CD14-positive monocyte (primary cell): ENCODE results near the gene ASPN. TPM values are rescaled to one million over a fixed set of nuclear protein-coding genes. Genes with fewer than 3 reads are reported as not detected.

ENCODE experiments used
- DNase-seq, 3 donors: peaks; one replicate each; pipeline ENCODE4 v3.0.0-alpha.2; 2011 to 2022
- H2AFZ ChIP-seq: 2 replicates; pipeline ENCODE4 v1.6.0; 2012; ENCODE audit warnings: mild to moderate bottlenecking, low read depth, low read length, inconsistent platforms; ENCODE audit not compliant: insufficient read depth, poor library complexity, severe bottlenecking
- H3K27ac ChIP-seq, 2 donors: 1 replicate in 1 of 2; 2 replicates in 1 of 2; pipeline ENCODE4 v1.5.1; 2012 to 2013; ENCODE audit warnings: low read length in 2 of 2, control low read depth in 1 of 2, inconsistent platforms in 1 of 2, low read depth in 1 of 2, mild to moderate bottlenecking in 1 of 2
- H3K27me3 ChIP-seq, 2 donors: one replicate each; pipeline versions ENCODE4 v1.6.0 to v1.6.1; 2011 to 2013; ENCODE audit warnings: low read length in 2 of 2; ENCODE audit not compliant: control insufficient read depth in 2 of 2, insufficient read depth in 2 of 2
- H3K36me3 ChIP-seq, 2 donors: replicated peaks in 1 of 2; 1 replicate in 1 of 2; 2 replicates in 1 of 2; pipeline versions ENCODE4 v1.5.1 to v1.6.1; 2012 to 2013; ENCODE audit warnings: low read length in 2 of 2, control low read depth in 1 of 2, inconsistent platforms in 1 of 2, mild to moderate bottlenecking in 1 of 2; ENCODE audit not compliant: insufficient read depth in 2 of 2, control insufficient read depth in 1 of 2
- H3K4me1 ChIP-seq, 2 donors: 1 replicate in 1 of 2; 2 replicates in 1 of 2; pipeline versions ENCODE4 v1.5.1 to v1.6.1; 2012 to 2013; ENCODE audit warnings: low read length in 2 of 2, control low read depth in 1 of 2, inconsistent platforms in 1 of 2, mild to moderate bottlenecking in 1 of 2, moderate library complexity in 1 of 2; ENCODE audit not compliant: insufficient read depth in 2 of 2, control insufficient read depth in 1 of 2
- H3K4me2 ChIP-seq: replicated peaks from 2 replicates; pipeline ENCODE3; 2012; ENCODE audit warnings: low read length, moderate library complexity, mild to moderate bottlenecking; ENCODE audit not compliant: poor library complexity, severe bottlenecking; ENCODE audit errors: extremely low read depth
- H3K4me3 ChIP-seq, 3 experiments: fragments of 200-600 bp in 1 of 3; sonication (generic) in 1 of 3; replicated peaks in 1 of 3; 1 replicate in 2 of 3; 2 replicates in 1 of 3; pipeline ENCODE4 v1.5.1; 2011 to 2013; ENCODE audit warnings: low read length in 3 of 3, mild to moderate bottlenecking in 3 of 3, control low read depth in 2 of 3, low read depth in 2 of 3, inconsistent platforms in 1 of 3, moderate library complexity in 1 of 3
- H3K79me2 ChIP-seq: 2 replicates; pipeline ENCODE4 v1.6.0; 2012; ENCODE audit warnings: mild to moderate bottlenecking, control low read depth, inconsistent platforms, low read length, moderate library complexity; ENCODE audit not compliant: insufficient read depth
- H3K9ac ChIP-seq: 2 replicates; pipeline ENCODE4 v1.6.0; 2017; ENCODE audit warnings: low read length, mild to moderate bottlenecking; ENCODE audit not compliant: insufficient read depth, poor library complexity, severe bottlenecking
- H3K9me3 ChIP-seq, 2 donors: replicated peaks in 1 of 2; 1 replicate in 1 of 2; 2 replicates in 1 of 2; pipeline versions ENCODE4 v1.5.1 to v1.6.1; 2012 to 2013; ENCODE audit warnings: low read length in 2 of 2, control low read depth in 1 of 2; ENCODE audit not compliant: control insufficient read depth in 1 of 2, insufficient read depth in 1 of 2
- H4K20me1 ChIP-seq: 2 replicates; pipeline ENCODE4 v1.6.0; 2012; ENCODE audit warnings: mild to moderate bottlenecking, low read length, control low read depth, moderate library complexity; ENCODE audit not compliant: insufficient read depth
- H3K27ac Mint-ChIP-seq, 7 donors: one replicate each; pipeline ENCODE4 v1.8.0; 2020; ENCODE audit warnings: mild to moderate bottlenecking in 7 of 7, mixed read lengths in 7 of 7, moderate library complexity in 6 of 7, inconsistent platforms in 2 of 7
- H3K27me3 Mint-ChIP-seq, 3 donors: one replicate each; pipeline ENCODE4 v1.8.0; 2021 to 2022; ENCODE audit warnings: low read depth in 3 of 3, mild to moderate bottlenecking in 3 of 3, mixed read lengths in 3 of 3, moderate library complexity in 3 of 3, inconsistent platforms in 1 of 3
- H3K36me3 Mint-ChIP-seq, 2 donors: one replicate each; pipeline ENCODE4 v1.8.0; 2020; ENCODE audit warnings: mixed read lengths in 2 of 2, inconsistent platforms in 1 of 2, mild to moderate bottlenecking in 1 of 2
- H3K4me1 Mint-ChIP-seq: one replicate; pipeline ENCODE4 v1.8.0; 2020; ENCODE audit warnings: mild to moderate bottlenecking, mixed read lengths
- H3K4me3 Mint-ChIP-seq, 2 donors: one replicate each; pipeline ENCODE4 v1.8.0; 2020; ENCODE audit warnings: mild to moderate bottlenecking in 2 of 2, mixed read lengths in 2 of 2, moderate library complexity in 1 of 2
- H3K9me3 Mint-ChIP-seq, 7 donors: one replicate each; pipeline ENCODE4 v1.8.0; 2020 to 2022; ENCODE audit warnings: mixed read lengths in 7 of 7, mild to moderate bottlenecking in 6 of 7, moderate library complexity in 6 of 7, inconsistent platforms in 2 of 7
- WGBS: methylation state at CpG from one replicate; pipeline ENCODE4 v1.1.5; 2013; ENCODE audit warnings: missing lambda C conversion rate; ENCODE audit not compliant: insufficient coverage; 5-methylcytosine and 5-hydroxymethylcytosine counted together
- intact Hi-C, 2 donors: fragments of 100-400 bp; cut with micrococcal nuclease; formaldehyde crosslinking; loops; one replicate each; pipeline versions ENCODE4 v1.15.0 to v1.15.1; 2023
- polyA plus RNA-seq, 3 donors: library from polyadenylated mRNA; depleted of rRNA in 1 of 3; unstranded in 2 of 3; stranded (reverse) in 1 of 3; fragments of 300-500 nt in 2 of 3; fragments of >200 nt in 1 of 3; fragmentation: Illumina TruSeq in 2 of 3; gene quantifications; 1 replicate in 2 of 3; 2 replicates in 1 of 3; pipeline ENCODE4 v1.2.3, GENCODE V29; 2012 to 2021
- TF ChIP-seq, protein P1 (sequence below): fragments of 200-600 bp; IDR thresholded peaks from one replicate; pipeline ENCODE4 v1.8.0; 2022; ENCODE audit warnings: antibody characterized with exemption, mild to moderate bottlenecking

Gene ASPN
- polyA plus RNA-seq, 3 donors = not detected

GRCh38 chr9:92435263-92435662 is 47.0 kb downstream of the ASPN start:
- Mint-ChIP-seq H3K36me3 (peaks cover 5 to 9% of the 10 kb centered on the region in 2 donors), H3K9me3 (no peaks in the 10 kb centered on the region), H3K27me3 (peaks cover 0 to 2% (median 2%) of the 10 kb centered on the region in 3 donors), H3K27ac (no peak overlapping the region), H3K4me1 (no peaks in the 10 kb centered on the region), H3K4me3 (no peak overlapping the region)
- WGBS = no CpG with 5 or more reads among the region's 1 CpG
- DNase-seq = no peak
- H3K79me2 ChIP-seq = no peaks in the 10 kb centered on the region
- no peaks in the 10 kb centered on the region for H3K9me3 ChIP-seq
- intact Hi-C loops = loop anchor here in 1 of 2 donors (5.0 kb wide), 1 partner anchor 293 kb away; no protein-coding TSS in a partner anchor
- H4K20me1 ChIP-seq = no peaks in the 10 kb centered on the region
- no peaks in the 10 kb centered on the region for H3K4me1 ChIP-seq
- no peak overlapping the region for H3K4me3 ChIP-seq
- TF ChIP-seq, protein P1, sequence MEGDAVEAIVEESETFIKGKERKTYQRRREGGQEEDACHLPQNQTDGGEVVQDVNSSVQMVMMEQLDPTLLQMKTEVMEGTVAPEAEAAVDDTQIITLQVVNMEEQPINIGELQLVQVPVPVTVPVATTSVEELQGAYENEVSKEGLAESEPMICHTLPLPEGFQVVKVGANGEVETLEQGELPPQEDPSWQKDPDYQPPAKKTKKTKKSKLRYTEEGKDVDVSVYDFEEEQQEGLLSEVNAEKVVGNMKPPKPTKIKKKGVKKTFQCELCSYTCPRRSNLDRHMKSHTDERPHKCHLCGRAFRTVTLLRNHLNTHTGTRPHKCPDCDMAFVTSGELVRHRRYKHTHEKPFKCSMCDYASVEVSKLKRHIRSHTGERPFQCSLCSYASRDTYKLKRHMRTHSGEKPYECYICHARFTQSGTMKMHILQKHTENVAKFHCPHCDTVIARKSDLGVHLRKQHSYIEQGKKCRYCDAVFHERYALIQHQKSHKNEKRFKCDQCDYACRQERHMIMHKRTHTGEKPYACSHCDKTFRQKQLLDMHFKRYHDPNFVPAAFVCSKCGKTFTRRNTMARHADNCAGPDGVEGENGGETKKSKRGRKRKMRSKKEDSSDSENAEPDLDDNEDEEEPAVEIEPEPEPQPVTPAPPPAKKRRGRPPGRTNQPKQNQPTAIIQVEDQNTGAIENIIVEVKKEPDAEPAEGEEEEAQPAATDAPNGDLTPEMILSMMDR = no peak
- H2AFZ ChIP-seq = no peak overlapping the region
- H3K27me3 ChIP-seq = no peaks in the 10 kb centered on the region
- H3K9ac ChIP-seq = no peak overlapping the region
- no peak overlapping the region for H3K4me2 ChIP-seq
- no peaks in the 10 kb centered on the region for H3K36me3 ChIP-seq
- no peak overlapping the region for H3K27ac ChIP-seq

DNA sequence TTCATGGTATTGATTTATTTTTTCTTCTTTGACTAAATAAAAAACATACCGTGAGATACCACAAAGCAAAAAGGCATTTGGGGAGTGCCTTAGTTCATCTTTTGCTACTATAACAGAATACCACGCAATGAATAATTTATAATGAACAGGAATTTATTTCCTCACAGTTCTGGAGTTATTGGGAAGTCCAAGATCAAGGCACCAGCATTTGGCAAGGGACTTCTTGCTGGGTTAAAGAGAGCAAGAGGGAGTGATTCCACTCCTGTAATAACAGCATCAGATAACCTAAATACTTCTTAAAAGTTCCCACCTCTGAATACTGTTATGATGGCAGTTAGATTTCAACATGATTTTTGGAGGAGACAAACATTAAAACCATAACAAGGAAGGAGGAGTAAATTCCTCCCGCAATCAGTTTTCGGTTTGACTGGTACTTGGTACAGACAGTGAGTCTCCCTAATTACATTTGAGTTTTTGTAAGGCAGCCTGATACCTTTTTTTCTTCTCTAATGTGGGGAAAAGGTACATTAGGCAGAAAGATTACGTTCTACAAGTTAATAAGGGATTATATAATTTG is 49.2 kb downstream of the ASPN start:
- no peak for DNase-seq
- WGBS = no CpG with 5 or more reads among the region's 5 CpGs
- Mint-ChIP-seq H3K36me3 (peaks cover 5 to 13% of the 10 kb centered on the region in 2 donors), H3K9me3 (no peaks in the 10 kb centered on the region), H3K27me3 (peaks cover 0 to 2% (median 2%) of the 10 kb centered on the region in 3 donors), H3K4me1 (no peaks in the 10 kb centered on the region), H3K4me3 (no peak overlapping the region), H3K27ac (no peak overlapping the region)
- Histone ChIP-seq H3K9me3 (no peaks in the 10 kb centered on the region), H3K4me1 (no peaks in the 10 kb centered on the region), H3K27ac (no peak overlapping the region), H3K27me3 (no peaks in the 10 kb centered on the region), H3K4me3 (no peak overlapping the region), H3K9ac (no peak overlapping the region), H3K4me2 (no peak overlapping the region), H4K20me1 (no peaks in the 10 kb centered on the region), H2AFZ (no peak overlapping the region), H3K36me3 (no peaks in the 10 kb centered on the region), H3K79me2 (no peaks in the 10 kb centered on the region)
- TF ChIP-seq, protein P1 = no peak
- intact Hi-C loops = no loop called here
